HG02763 (cell line): ENCODE results near the gene AGAP1.

ENCODE experiments used
- ATAC-seq: cut with Tn5 transposase; IDR thresholded peaks from one replicate; pipeline ENCODE4 v1.9.1; 2021; ENCODE audit warnings: mild to moderate bottlenecking, moderate library complexity; ENCODE audit not compliant: unreplicated experiment

The AGAP1 gene

GRCh38 chr2:235546151-235546435, 52.2 kb downstream of the AGAP1 start:
- ATAC-seq = no peak

- ATAC-seq = no peak
Measured at GRCh38 chr2:235546436-235546835, 52.6 kb downstream of the AGAP1 start.

GRCh38 chr2:235549735-235550377, 56.0 kb downstream of the AGAP1 start:
- no peak for ATAC-seq

- no peak for ATAC-seq
Measured at GRCh38 chr2:235550378-235550760, 56.5 kb downstream of the AGAP1 start.

GRCh38 chr2:235550946-235551345, 57.1 kb downstream of the AGAP1 start:
- no peak for ATAC-seq

- ATAC-seq = no peak
Measured at GRCh38 chr2:235551965-235552364, 58.1 kb downstream of the AGAP1 start.

- ATAC-seq = no peak
Measured at GRCh38 chr2:235552671-235553070, 58.8 kb downstream of the AGAP1 start.

GRCh38 chr2:235553291-235553690, 59.4 kb downstream of the AGAP1 start:
- no peak for ATAC-seq

- ATAC-seq = no peak
Measured at GRCh38 chr2:235553696-235554100, 59.9 kb downstream of the AGAP1 start.

- no peak for ATAC-seq
Measured at GRCh38 chr2:235554385-235554784, 60.5 kb downstream of the AGAP1 start.

GRCh38 chr2:235554936-235555335, 61.1 kb downstream of the AGAP1 start:
- ATAC-seq = no peak

GRCh38 chr2:235555371-235555770, 61.5 kb downstream of the AGAP1 start:
- no peak for ATAC-seq

- ATAC-seq = no peak
Measured at GRCh38 chr2:235556086-235556485, 62.2 kb downstream of the AGAP1 start.

GRCh38 chr2:235556901-235557300, 63.1 kb downstream of the AGAP1 start:
- ATAC-seq = no peak

- no peak for ATAC-seq
Measured at GRCh38 chr2:235557903-235558302, 64.1 kb downstream of the AGAP1 start.

- no peak for ATAC-seq
Measured at GRCh38 chr2:235558572-235558971, 64.7 kb downstream of the AGAP1 start.

- no peak for ATAC-seq
Measured at GRCh38 chr2:235560345-235560744, 66.5 kb downstream of the AGAP1 start.

- no peak for ATAC-seq
Measured at GRCh38 chr2:235561450-235561849, 67.6 kb downstream of the AGAP1 start.

- no peak for ATAC-seq
Measured at GRCh38 chr2:235562065-235562747, 68.4 kb downstream of the AGAP1 start.

- no peak for ATAC-seq
Measured at GRCh38 chr2:235563056-235563910, 69.4 kb downstream of the AGAP1 start.

- ATAC-seq = no peak
Measured at GRCh38 chr2:235564066-235564465, 70.2 kb downstream of the AGAP1 start.
